Measurements from ENCODE around the gene PAGE2B. TPM values are rescaled to one million over a fixed set of nuclear protein-coding genes. Genes with fewer than 3 reads are reported as not detected.

Gene PAGE2B
- total and polyA plus RNA-seq, 10 donors, result 0.53 to 1.6 (median 0.61) TPM; not detected in 7

- H3K27me3 ChIP-seq (replicated peaks in 1 of 7), result peaks cover 0 to 16% (median 0%) of the 10 kb centered on the region in 7 donors
- no peak for DNase-seq
- no peaks in the 10 kb centered on the region for H3K4me1 ChIP-seq
- TF ChIP-seq POLR2A (IDR thresholded peaks at IDR 0.05), result no peak
- whole genome bisulfite sequencing, 5 donors, result 46 to 74% (median 58%) methylated on average over 2 of the region's 2 CpGs
- no peaks in the 10 kb centered on the region for H3K9me3 ChIP-seq
- H3K4me3 ChIP-seq, result no peak overlapping the region
- intact Hi-C loops (cut with DNase I; ENCODE audit: low total_unique reads), result no loop called here
- H3K36me3 ChIP-seq, result no peaks in the 10 kb centered on the region
- no peak overlapping the region for H3K27ac ChIP-seq
Observed at GRCh38 chrX:55127692-55128091, 52.9 kb downstream of the PAGE2B start.

Other genes starting within 250 kb of the PAGE2B start
- 1 to 10 TPM; 2.2 to 6.2 (median 4.4) TPM for gene TRO, start 154.2 kb upstream of the PAGE2B start, total RNA-seq
- gene TRO, start 154.2 kb upstream of the PAGE2B start, polyA plus RNA-seq, result 1 to 10 TPM; 2.0 to 5.9 (median 5.1) TPM
- gene PFKFB1, start 80.8 kb upstream of the PAGE2B start, total RNA-seq, result under 1 TPM in 3 of 7 donors, not detected in 4; 0.28 to 0.52 (median 0.44) TPM
- gene PFKFB1, start 80.8 kb upstream of the PAGE2B start, polyA plus RNA-seq, result under 1 TPM; 0.32 to 0.61 (median 0.32) TPM
- 10 to 100 TPM; 12.5 to 17.4 (median 15.5) TPM for gene APEX2, start 74.7 kb upstream of the PAGE2B start, total RNA-seq
- 10 to 100 TPM in 1 of 3 donors, 1 to 10 TPM in 2; 7.2 to 11.6 (median 9.3) TPM for gene APEX2, start 74.7 kb upstream of the PAGE2B start, polyA plus RNA-seq
- gene ALAS2, start 44.1 kb upstream of the PAGE2B start, total RNA-seq, result 100 to 1,000 TPM in 2 of 7 donors, 10 to 100 TPM in 3, 1 to 10 TPM in 2; 3.3 to 206 (median 30.0) TPM
- gene ALAS2, start 44.1 kb upstream of the PAGE2B start, polyA plus RNA-seq, result 1 to 10 TPM in 1 of 3 donors, under 1 TPM in 2; 0.46 to 2.1 (median 0.46) TPM
- not detected for gene PAGE2, start 14.0 kb downstream of the PAGE2B start, total RNA-seq
- gene PAGE2, start 14.0 kb downstream of the PAGE2B start, polyA plus RNA-seq, result under 1 TPM; 0.15 to 0.39 (median 0.35) TPM
- gene PAGE5, start 145.3 kb downstream of the PAGE2B start, total RNA-seq, result not detected
- gene PAGE5, start 145.3 kb downstream of the PAGE2B start, polyA plus RNA-seq, result under 1 TPM in 1 of 3 donors, not detected in 2; 0.50 TPM
- gene PAGE3, start 189.9 kb downstream of the PAGE2B start, total RNA-seq, result not detected
- gene PAGE3, start 189.9 kb downstream of the PAGE2B start, polyA plus RNA-seq, result not detected